Measurements from ENCODE around the gene TMEM163. TPM values are rescaled to one million over a fixed set of nuclear protein-coding genes. Genes with fewer than 3 reads are reported as not detected.

The TMEM163 gene
- total RNA-seq, 2 donors from 2014 or later, result 0.14 to 2.5 TPM

DNA sequence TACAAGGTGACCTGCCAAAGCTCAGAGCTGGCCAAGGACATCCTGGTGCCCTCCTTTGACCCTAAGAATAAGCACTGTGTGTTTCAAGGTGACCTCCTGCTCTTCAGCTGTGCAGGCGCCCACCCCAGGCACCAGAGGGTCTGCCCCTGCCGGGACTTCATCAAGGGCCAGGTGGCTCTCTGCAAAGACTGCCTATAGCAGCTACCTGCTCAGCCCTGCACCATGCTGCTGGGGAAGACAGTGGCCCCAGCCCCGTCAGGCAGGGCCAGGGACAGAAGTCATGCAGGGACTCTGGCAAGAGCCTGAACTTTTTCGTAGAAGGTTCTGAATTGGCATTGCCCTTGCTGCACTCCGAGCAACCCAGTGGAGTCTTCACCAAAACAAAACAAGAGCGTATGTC lies 270.1 kb downstream of the TMEM163 start:
- DNase-seq (ENCODE audit: low spot score) (no peak), ATAC-seq (ENCODE audit: insufficient number of reproducible peaks, low FRiP score, low read depth) (no peak)
- TF ChIP-seq, protein P1, sequence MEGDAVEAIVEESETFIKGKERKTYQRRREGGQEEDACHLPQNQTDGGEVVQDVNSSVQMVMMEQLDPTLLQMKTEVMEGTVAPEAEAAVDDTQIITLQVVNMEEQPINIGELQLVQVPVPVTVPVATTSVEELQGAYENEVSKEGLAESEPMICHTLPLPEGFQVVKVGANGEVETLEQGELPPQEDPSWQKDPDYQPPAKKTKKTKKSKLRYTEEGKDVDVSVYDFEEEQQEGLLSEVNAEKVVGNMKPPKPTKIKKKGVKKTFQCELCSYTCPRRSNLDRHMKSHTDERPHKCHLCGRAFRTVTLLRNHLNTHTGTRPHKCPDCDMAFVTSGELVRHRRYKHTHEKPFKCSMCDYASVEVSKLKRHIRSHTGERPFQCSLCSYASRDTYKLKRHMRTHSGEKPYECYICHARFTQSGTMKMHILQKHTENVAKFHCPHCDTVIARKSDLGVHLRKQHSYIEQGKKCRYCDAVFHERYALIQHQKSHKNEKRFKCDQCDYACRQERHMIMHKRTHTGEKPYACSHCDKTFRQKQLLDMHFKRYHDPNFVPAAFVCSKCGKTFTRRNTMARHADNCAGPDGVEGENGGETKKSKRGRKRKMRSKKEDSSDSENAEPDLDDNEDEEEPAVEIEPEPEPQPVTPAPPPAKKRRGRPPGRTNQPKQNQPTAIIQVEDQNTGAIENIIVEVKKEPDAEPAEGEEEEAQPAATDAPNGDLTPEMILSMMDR (IDR thresholded peaks at IDR 0.05), result no peak
- Histone ChIP-seq H3K27me3 (replicated peaks; ENCODE audit: insufficient read depth) (no peaks in the 10 kb centered on the region), H3K36me3 (peaks cover 15% of the 10 kb centered on the region), H3K27ac (no peak overlapping the region), H3K4me3 (no peak overlapping the region), H3K4me1 (ENCODE audit: control insufficient read depth in 1 of 2, low read depth in 2 of 2) (no peaks in the 10 kb centered on the region), H3K9me3 (no peaks in the 10 kb centered on the region)

DNA sequence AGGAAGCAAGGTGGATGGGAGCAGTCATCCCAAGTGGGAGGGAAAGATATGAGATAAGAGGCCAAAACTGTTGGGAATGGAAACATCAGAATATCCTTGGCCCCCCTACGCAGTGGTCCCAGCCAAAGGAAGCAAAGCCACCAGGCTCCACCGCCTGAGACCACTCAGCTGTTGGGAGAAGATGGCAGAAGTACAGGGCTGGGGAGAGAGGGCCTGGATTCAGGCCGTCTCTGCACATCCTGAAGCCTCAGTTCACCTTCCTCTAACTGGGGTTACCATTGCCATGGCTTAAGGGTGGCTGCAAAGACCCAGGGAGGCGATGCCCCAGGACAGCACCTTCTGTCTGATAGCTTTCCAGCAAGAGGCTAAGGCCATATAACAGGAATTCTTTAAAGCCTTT lies 271.1 kb downstream of the TMEM163 start:
- DNase-seq (ENCODE audit: low spot score), result no peak
- H3K9me3 ChIP-seq, result no peaks in the 10 kb centered on the region
- no peaks in the 10 kb centered on the region for H3K27me3 ChIP-seq (replicated peaks; ENCODE audit: insufficient read depth)
- TF ChIP-seq, protein P1 (IDR thresholded peaks at IDR 0.05), result no peak
- H3K4me3 ChIP-seq, result no peak overlapping the region
- ATAC-seq (ENCODE audit: insufficient number of reproducible peaks, low FRiP score, low read depth), result no peak
- no peaks in the 10 kb centered on the region for H3K4me1 ChIP-seq (ENCODE audit: control insufficient read depth in 1 of 2, low read depth in 2 of 2)
- H3K36me3 ChIP-seq, result peaks cover 15% of the 10 kb centered on the region
- H3K27ac ChIP-seq, result no peak overlapping the region

DNA sequence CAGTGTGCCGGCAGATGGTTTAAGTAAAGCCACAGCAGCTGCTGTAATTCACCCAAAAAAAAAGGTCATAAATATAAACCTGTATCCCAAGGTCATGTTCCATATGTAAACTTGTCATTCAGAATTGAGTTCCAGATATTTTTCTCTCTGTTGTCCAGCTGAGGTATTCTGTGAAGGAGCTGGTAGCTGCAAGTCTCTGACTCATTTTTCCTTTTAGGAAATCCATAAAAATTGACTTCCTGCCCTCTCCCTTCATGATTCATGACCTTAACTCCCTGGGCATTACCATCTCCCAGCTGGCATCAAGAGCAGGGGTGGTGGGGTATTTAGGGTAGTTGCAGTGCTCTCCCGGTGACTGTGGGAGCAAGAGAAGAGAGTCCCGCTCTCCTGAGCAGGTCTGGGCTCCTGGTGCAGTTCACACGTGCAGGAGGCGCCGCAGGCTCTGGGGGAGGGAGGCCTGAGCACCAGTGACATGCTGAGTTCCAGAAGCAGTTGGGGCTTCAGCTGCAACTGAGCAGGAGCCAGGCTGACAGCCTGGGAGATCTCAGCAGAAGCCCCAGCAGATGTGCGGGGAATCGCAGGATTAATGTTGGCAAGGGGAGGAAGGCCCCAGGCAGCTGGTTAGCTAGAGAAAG lies 272.3 kb downstream of the TMEM163 start:
- Histone ChIP-seq H3K27ac (no peak overlapping the region), H3K36me3 (peaks cover 15% of the 10 kb centered on the region), H3K27me3 (replicated peaks; ENCODE audit: insufficient read depth) (no peaks in the 10 kb centered on the region), H3K4me1 (ENCODE audit: control insufficient read depth in 1 of 2, low read depth in 2 of 2) (no peaks in the 10 kb centered on the region), H3K4me3 (no peak overlapping the region), H3K9me3 (no peaks in the 10 kb centered on the region)
- DNase-seq (ENCODE audit: low spot score), result no peak
- TF ChIP-seq, protein P1 (IDR thresholded peaks at IDR 0.05), result no peak
- no peak for ATAC-seq (ENCODE audit: insufficient number of reproducible peaks, low FRiP score, low read depth)

DNA sequence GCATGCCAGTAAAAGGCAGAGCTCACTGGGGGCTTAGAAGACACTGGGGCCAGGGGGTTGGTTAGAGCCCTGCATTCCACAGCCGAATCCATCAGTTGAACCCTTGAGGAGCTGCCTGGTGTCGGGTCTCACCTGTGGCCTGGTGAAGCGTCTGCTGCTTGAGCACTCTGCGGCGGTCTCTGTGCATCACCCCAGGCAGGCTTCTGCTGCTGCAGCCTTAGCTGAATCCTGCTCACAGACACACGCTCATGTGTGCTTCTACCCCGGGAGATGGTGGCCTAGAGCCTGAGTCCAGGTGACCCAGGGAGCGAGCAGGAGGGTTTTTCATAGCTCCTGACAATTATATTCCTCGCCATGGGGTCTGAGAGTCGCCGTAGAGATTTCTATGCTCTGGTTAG lies 272.8 kb downstream of the TMEM163 start:
- ATAC-seq (ENCODE audit: insufficient number of reproducible peaks, low FRiP score, low read depth), result no peak
- no peak overlapping the region for H3K4me3 ChIP-seq
- TF ChIP-seq, protein P1 (IDR thresholded peaks at IDR 0.05), result no peak
- H3K27me3 ChIP-seq (replicated peaks; ENCODE audit: insufficient read depth), result no peaks in the 10 kb centered on the region
- DNase-seq (ENCODE audit: low spot score), result no peak
- no peaks in the 10 kb centered on the region for H3K4me1 ChIP-seq (ENCODE audit: control insufficient read depth in 1 of 2, low read depth in 2 of 2)
- H3K36me3 ChIP-seq, result peaks cover 15% of the 10 kb centered on the region
- no peaks in the 10 kb centered on the region for H3K9me3 ChIP-seq
- H3K27ac ChIP-seq, result no peak overlapping the region

DNA sequence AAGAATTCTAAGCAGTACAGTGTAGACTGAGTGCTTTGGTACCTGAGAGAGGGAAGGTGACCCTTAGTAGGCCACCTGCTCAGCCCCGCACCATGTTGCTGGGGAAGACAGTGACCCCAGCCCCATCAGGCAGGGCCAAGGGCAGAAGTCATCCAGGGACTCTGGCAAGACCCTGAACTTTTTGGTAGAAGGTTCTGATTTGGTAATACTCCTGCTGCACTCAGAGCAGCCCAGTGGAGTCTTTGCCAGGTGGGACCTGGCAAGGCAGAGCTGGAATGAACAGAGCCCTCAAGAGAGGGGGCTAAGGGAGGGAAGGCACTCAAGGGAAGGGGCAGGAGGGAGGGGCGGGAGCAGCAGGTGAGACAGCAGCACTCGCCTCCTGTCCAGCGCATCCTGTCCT lies 273.7 kb downstream of the TMEM163 start:
- TF ChIP-seq, protein P1 (IDR thresholded peaks at IDR 0.05), result no peak
- ATAC-seq (ENCODE audit: insufficient number of reproducible peaks, low FRiP score, low read depth) (no peak), DNase-seq (ENCODE audit: low spot score) (no peak)
- H3K4me1 ChIP-seq (ENCODE audit: control insufficient read depth in 1 of 2, low read depth in 2 of 2), result no peaks in the 10 kb centered on the region
- no peaks in the 10 kb centered on the region for H3K9me3 ChIP-seq
- no peak overlapping the region for H3K27ac ChIP-seq
- no peaks in the 10 kb centered on the region for H3K27me3 ChIP-seq (replicated peaks; ENCODE audit: insufficient read depth)
- H3K4me3 ChIP-seq, result no peak overlapping the region
- H3K36me3 ChIP-seq, result peaks cover 15% of the 10 kb centered on the region

Data from thoracic aorta (tissue), 2 donors.